Stimulated activated CD8-positive, alpha-beta memory T cell treated with anti-CD3 and anti-CD28 coated beads, Interleukin-12 subunit alpha, Interleukin-12 subunit beta, amount 100 ng/mL, for 4 hours (primary cell): ENCODE data around the gene TMOD4.

Experiments
- DNase-seq: peaks from one replicate; pipeline ENCODE4 v3.0.0-alpha.2; 2020; ENCODE audit warnings: low read depth

Gene TMOD4

GRCh38 chr1:151142411-151143056 is 33.2 kb downstream of the TMOD4 start:
- no peak for DNase-seq

- no peak for DNase-seq
Observed at GRCh38 chr1:151137789-151138188, 38.0 kb downstream of the TMOD4 start.

DNA sequence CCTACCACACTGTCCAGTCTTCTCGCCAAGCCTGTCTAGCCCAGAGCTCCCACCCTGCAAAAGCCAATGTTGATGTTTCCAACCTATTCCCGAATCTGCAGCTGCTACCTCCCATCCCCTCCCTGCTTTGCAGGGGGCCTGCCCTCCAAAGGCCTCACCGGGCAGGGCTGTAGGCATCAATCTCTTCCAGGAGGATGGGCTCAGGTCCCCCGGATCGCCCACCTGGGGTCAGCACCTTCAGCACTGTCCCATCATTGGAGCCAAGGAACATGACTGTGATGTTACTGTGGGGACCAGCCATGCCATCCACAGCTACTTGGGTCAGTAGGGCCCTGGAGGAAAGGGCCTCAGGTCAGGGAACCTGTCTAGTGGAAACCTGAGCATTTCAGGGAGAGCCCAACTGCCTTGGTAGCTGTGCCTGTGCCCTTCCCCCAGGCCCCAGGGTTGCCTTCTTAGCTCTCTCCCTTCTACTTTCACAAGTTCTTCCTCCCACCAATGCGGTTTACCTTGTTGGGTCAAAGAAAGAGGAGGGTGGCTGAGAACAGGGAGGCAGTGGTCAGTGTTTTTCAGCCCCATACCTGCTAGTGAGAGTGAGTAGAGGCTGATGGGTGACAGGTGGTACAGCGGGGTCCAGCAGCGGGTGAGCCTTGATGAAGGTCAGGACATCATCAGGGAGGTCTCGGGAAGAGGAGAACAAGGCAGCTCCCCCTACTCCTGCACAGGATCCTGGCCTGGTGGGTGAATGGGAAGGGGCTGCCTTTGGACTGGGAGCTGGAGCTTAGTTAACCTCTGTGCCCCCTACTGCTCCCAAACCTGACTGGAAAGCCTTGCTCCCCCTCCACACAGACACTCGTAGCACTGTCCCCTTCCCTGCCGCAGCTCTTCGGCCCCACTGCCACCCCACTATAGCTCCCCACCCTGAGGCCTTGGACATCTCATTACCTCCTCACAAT is 40.1 kb downstream of the TMOD4 start:
- DNase-seq = no peak

DNA sequence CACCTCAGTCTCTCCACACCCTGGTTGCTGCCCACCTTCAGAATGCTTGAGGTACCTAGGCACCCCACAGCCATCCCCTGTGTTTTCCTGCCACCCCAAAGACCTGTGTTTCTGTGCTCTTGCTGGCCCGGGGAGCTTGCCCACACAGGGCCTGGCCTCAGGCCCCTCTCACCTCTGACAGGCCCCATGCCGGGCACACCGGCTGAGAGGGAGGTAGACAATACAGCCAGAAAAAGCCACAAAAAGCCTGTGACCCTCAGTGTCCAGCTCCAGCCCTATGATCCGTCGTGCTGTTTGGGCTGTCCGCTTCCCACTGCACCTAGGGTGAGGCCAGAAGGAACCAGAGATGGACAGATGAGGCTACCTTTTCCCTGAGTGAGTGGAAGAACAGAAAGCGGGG is 40.8 kb downstream of the TMOD4 start:
- no peak for DNase-seq

GRCh38 chr1:151134396-151134795 is 41.4 kb downstream of the TMOD4 start:
- DNase-seq = no peak

- no peak for DNase-seq
Observed at GRCh38 chr1:151133018-151133806, 42.6 kb downstream of the TMOD4 start.

DNA sequence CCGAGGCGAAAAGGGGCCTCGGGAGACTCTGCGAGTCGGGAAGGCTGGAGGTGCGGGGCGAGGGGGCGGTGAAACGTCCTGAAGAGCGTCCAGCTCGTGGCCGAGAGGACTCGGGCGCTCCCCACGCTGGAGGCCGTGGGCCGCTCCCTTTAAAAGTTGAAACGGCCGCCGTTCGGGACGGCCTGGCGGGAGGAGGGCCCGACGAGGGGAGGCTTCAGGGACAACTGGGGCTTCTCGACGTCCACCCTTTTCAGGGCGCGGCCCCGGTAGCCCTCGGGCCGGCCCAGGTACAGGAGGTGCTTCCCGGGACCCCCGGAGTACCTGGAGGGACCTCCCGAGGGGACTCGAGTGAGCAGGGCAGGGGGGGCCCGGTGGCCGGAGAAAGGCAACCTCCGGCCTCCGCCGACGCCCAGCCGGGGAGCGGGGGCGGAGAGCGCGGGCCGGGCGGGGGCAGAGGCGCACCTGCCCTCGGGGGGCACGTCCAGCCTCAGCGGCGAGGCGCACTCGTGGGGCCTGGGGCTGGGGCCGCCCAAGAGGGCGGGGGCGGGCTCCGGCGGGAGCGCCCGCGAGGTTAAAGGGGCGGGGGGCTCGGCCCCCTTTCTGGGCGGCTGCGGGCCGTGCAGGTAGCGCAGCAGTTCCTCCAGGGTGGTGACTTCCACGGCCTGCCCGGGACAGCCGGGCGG is 43.3 kb downstream of the TMOD4 start:
- no peak for DNase-seq

GRCh38 chr1:151131701-151132334 is 44.0 kb downstream of the TMOD4 start:
- DNase-seq = no peak

- peak; percentile 59 for DNase-seq
Observed at GRCh38 chr1:151130987-151131586, 44.7 kb downstream of the TMOD4 start.

DNA sequence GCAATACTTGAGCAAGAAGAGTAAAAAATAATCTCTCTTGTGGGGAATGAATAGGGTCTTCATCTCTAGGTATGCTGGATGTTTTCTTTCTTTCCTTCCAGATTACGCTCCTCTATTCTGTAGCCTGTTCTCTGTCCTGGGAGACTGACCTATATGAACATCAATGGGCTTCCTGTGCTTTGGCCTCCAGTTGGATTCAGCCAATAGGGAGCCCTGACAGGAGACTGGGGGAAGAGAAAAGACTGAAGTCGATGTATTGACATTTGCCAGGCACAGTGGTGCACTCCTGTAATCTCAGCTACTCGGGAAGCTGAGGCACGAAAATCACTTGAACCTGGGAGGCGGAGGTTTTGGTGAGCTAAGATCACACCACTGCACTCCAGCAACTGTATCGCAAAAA is 47.0 kb downstream of the TMOD4 start:
- DNase-seq = no peak

GRCh38 chr1:151124763-151125403 is 50.9 kb downstream of the TMOD4 start:
- DNase-seq = no peak
